Measurements from ENCODE around the gene HK3.
A peak's percentile ranks its signal among the peaks of the same experiment; 100 is the strongest.

Gene HK3

GRCh38 chr5:176861276-176861675 is 37.9 kb downstream of the HK3 start:
- Mint-ChIP-seq H3K4me1 (peaks cover 7 to 11% of the 10 kb centered on the region in 2 donors), H3K36me3 (no peaks in the 10 kb centered on the region), H3K4me3 (no peak overlapping the region), H3K27ac (no peak overlapping the region), H3K9me3 (no peaks in the 10 kb centered on the region), H3K27me3 (peaks cover 55 to 65% of the 10 kb centered on the region in 2 donors)
- ATAC-seq (replicated peaks) (no peak), DNase-seq (no peak)

GRCh38 chr5:176860381-176860780 is 38.8 kb downstream of the HK3 start:
- ATAC-seq (replicated peaks) (no peak), DNase-seq (no peak)
- Mint-ChIP-seq H3K4me1 (peaks cover 7 to 11% of the 10 kb centered on the region in 2 donors), H3K36me3 (no peaks in the 10 kb centered on the region), H3K9me3 (no peaks in the 10 kb centered on the region), H3K27ac (no peak overlapping the region), H3K4me3 (no peak overlapping the region), H3K27me3 (peaks cover 50 to 58% of the 10 kb centered on the region in 2 donors)

- H3K27ac Mint-ChIP-seq = no peak overlapping the region
- H3K36me3 Mint-ChIP-seq = no peaks in the 10 kb centered on the region
- DNase-seq = no peak
- ATAC-seq (replicated peaks) = no peak
- peaks cover 7 to 11% of the 10 kb centered on the region in 2 donors for H3K4me1 Mint-ChIP-seq
- H3K4me3 Mint-ChIP-seq = no peak overlapping the region
- H3K9me3 Mint-ChIP-seq = no peaks in the 10 kb centered on the region
- H3K27me3 Mint-ChIP-seq = peaks cover 53 to 58% of the 10 kb centered on the region in 2 donors
Observed at GRCh38 chr5:176859916-176860315, 39.2 kb downstream of the HK3 start.

GRCh38 chr5:176857894-176858273 is 41.3 kb downstream of the HK3 start:
- H3K9me3 Mint-ChIP-seq = no peaks in the 10 kb centered on the region
- no peak for DNase-seq
- peaks cover 50 to 58% of the 10 kb centered on the region in 2 donors for H3K27me3 Mint-ChIP-seq
- no peak overlapping the region for H3K4me3 Mint-ChIP-seq
- no peaks in the 10 kb centered on the region for H3K36me3 Mint-ChIP-seq
- no peak overlapping the region for H3K27ac Mint-ChIP-seq
- ATAC-seq (replicated peaks) = no peak
- H3K4me1 Mint-ChIP-seq = peaks cover 5 to 6% of the 10 kb centered on the region in 2 donors

- H3K36me3 Mint-ChIP-seq = no peaks in the 10 kb centered on the region
- DNase-seq = no peak
- no peak overlapping the region for H3K4me3 Mint-ChIP-seq
- ATAC-seq (replicated peaks) = no peak
- H3K9me3 Mint-ChIP-seq = no peaks in the 10 kb centered on the region
- H3K27ac Mint-ChIP-seq = no peak overlapping the region
- peaks cover 50 to 55% of the 10 kb centered on the region in 2 donors for H3K27me3 Mint-ChIP-seq
- H3K4me1 Mint-ChIP-seq = peaks cover 1 to 2% of the 10 kb centered on the region in 2 donors
Observed at GRCh38 chr5:176857216-176857893, 41.8 kb downstream of the HK3 start.

GRCh38 chr5:176856746-176857145 is 42.4 kb downstream of the HK3 start:
- ATAC-seq (replicated peaks) (no peak), DNase-seq (no peak)
- peaks cover 0 to 2% of the 10 kb centered on the region in 2 donors for H3K4me1 Mint-ChIP-seq
- H3K4me3 Mint-ChIP-seq = no peak overlapping the region
- H3K36me3 Mint-ChIP-seq = no peaks in the 10 kb centered on the region
- H3K27ac Mint-ChIP-seq = no peak overlapping the region
- H3K9me3 Mint-ChIP-seq = no peaks in the 10 kb centered on the region
- H3K27me3 Mint-ChIP-seq = peaks cover 53 to 54% of the 10 kb centered on the region in 2 donors

GRCh38 chr5:176855598-176855997 is 43.5 kb downstream of the HK3 start:
- Mint-ChIP-seq H3K4me3 (no peak overlapping the region), H3K27ac (no peak overlapping the region), H3K4me1 (peaks cover 0 to 2% of the 10 kb centered on the region in 2 donors), H3K9me3 (no peaks in the 10 kb centered on the region), H3K27me3 (peaks cover 47% of the 10 kb centered on the region in 2 donors), H3K36me3 (no peaks in the 10 kb centered on the region)
- ATAC-seq (replicated peaks) (no peak), DNase-seq (no peak)

- no peaks in the 10 kb centered on the region for H3K9me3 Mint-ChIP-seq
- no peak overlapping the region for H3K4me3 Mint-ChIP-seq
- H3K36me3 Mint-ChIP-seq = no peaks in the 10 kb centered on the region
- H3K4me1 Mint-ChIP-seq = peaks cover 0 to 2% of the 10 kb centered on the region in 2 donors
- peaks cover 49 to 52% of the 10 kb centered on the region in 2 donors for H3K27me3 Mint-ChIP-seq
- H3K27ac Mint-ChIP-seq = no peak overlapping the region
- ATAC-seq (replicated peaks) (no peak), DNase-seq (no peak)
Observed at GRCh38 chr5:176854164-176854563, 45.0 kb downstream of the HK3 start.

- ATAC-seq (replicated peaks) = peak in 1 of 2 donors; percentile 14
- Mint-ChIP-seq H3K9me3 (no peaks in the 10 kb centered on the region), H3K27ac (no peak overlapping the region), H3K36me3 (no peaks in the 10 kb centered on the region), H3K27me3 (peaks cover 48 to 53% of the 10 kb centered on the region in 2 donors), H3K4me1 (peaks cover 0 to 2% of the 10 kb centered on the region in 2 donors), H3K4me3 (no peak overlapping the region)
- no peak for DNase-seq
Observed at GRCh38 chr5:176853151-176853778, 45.9 kb downstream of the HK3 start.

GRCh38 chr5:176851871-176852658 is 47.1 kb downstream of the HK3 start:
- peaks cover 42 to 56% of the 10 kb centered on the region in 2 donors for H3K27me3 Mint-ChIP-seq

GRCh38 chr5:176851380-176851779 is 47.8 kb downstream of the HK3 start:
- no peaks in the 10 kb centered on the region for H3K9me3 Mint-ChIP-seq
- DNase-seq = no peak
- H3K36me3 Mint-ChIP-seq = no peaks in the 10 kb centered on the region
- ATAC-seq (replicated peaks) = no peak
- peaks cover 37 to 58% of the 10 kb centered on the region in 2 donors for H3K27me3 Mint-ChIP-seq
- no peaks in the 10 kb centered on the region for H3K4me1 Mint-ChIP-seq
- H3K27ac Mint-ChIP-seq = no peak overlapping the region
- H3K4me3 Mint-ChIP-seq = no peak overlapping the region

More at GRCh38 chr5:176851871-176852658, 47.1 kb downstream of the HK3 start:
- H3K36me3 Mint-ChIP-seq = no peaks in the 10 kb centered on the region
- ATAC-seq (replicated peaks) = no peak
- no peaks in the 10 kb centered on the region for H3K9me3 Mint-ChIP-seq
- peaks cover 0 to 2% of the 10 kb centered on the region in 2 donors for H3K4me1 Mint-ChIP-seq
- no peak for DNase-seq
- H3K27ac Mint-ChIP-seq = no peak overlapping the region
- no peak overlapping the region for H3K4me3 Mint-ChIP-seq

GRCh38 chr5:176850371-176851245 is 48.5 kb downstream of the HK3 start:
- DNase-seq (no peak), ATAC-seq (replicated peaks) (no peak)
- no peaks in the 10 kb centered on the region for H3K4me1 Mint-ChIP-seq
- H3K9me3 Mint-ChIP-seq = no peaks in the 10 kb centered on the region
- peaks cover 43 to 66% of the 10 kb centered on the region in 2 donors for H3K27me3 Mint-ChIP-seq
- H3K4me3 Mint-ChIP-seq = no peak overlapping the region
- H3K36me3 Mint-ChIP-seq = no peaks in the 10 kb centered on the region
- H3K27ac Mint-ChIP-seq = no peak overlapping the region

GRCh38 chr5:176849611-176850227 is 49.4 kb downstream of the HK3 start:
- no peak overlapping the region for H3K4me3 Mint-ChIP-seq
- peaks cover 44 to 66% of the 10 kb centered on the region in 2 donors for H3K27me3 Mint-ChIP-seq
- DNase-seq (no peak), ATAC-seq (replicated peaks) (no peak)
- no peaks in the 10 kb centered on the region for H3K36me3 Mint-ChIP-seq
- H3K9me3 Mint-ChIP-seq = no peaks in the 10 kb centered on the region
- H3K27ac Mint-ChIP-seq = no peak overlapping the region
- no peaks in the 10 kb centered on the region for H3K4me1 Mint-ChIP-seq
